Endothelial cell of umbilical vein (primary cell): Measurements from ENCODE around the gene MYMK. TPM values are rescaled to one million over a fixed set of nuclear protein-coding genes. Genes with fewer than 3 reads are reported as not detected.

ENCODE experiments used
- BruUV-seq: library from RNA; stranded (reverse); fragments of 400-500 nt; replicated peaks from 2 replicates; lab custom pipeline; 2021; lab: Mats Ljungman, UMichigan
- CTCF ChIA-PET: fragments of 300-600, 350-600 bp; sonication (Branson Sonifier 250); formaldehyde crosslinking; loops from one replicate; lab custom pipeline; 2021; ENCODE audit warnings: antibody characterized with exemption, inconsistent platforms; lab: Charles Lee
- POLR2A ChIA-PET: fragments of 300-600, 350-600 bp; sonication (Branson Sonifier 250); formaldehyde crosslinking; loops from one replicate; lab custom pipeline; 2021; ENCODE audit warnings: antibody characterized with exemption, inconsistent platforms; lab: Charles Lee
- DNase-seq: peaks from one replicate; pipeline ENCODE4 v3.0.0-alpha.2; 2011; ENCODE audit warnings: low read depth, low spot score
- FAIRE-seq: peaks from 2 replicates; lab custom pipeline; 2011; peaks lifted over from hg19 to GRCh38; lab: Jason Lieb, UNC
- H2AFZ ChIP-seq: 2 replicates; pipeline ENCODE4 v1.6.0; 2012; ENCODE audit warnings: low read depth, low read length, control low read depth, inconsistent platforms
- H3K27ac ChIP-seq: 2 replicates; pipeline ENCODE4 v1.5.1; 2011; ENCODE audit warnings: low read depth, mild to moderate bottlenecking, control low read depth, low read length, moderate library complexity; ENCODE audit not compliant: insufficient read depth
- H3K27me3 ChIP-seq, 2 experiments: 2 replicates each; pipeline versions ENCODE4 v1.6.0 to v1.6.1; 2011; ENCODE audit warnings: low read length in 2 of 2, mixed read lengths in 1 of 2; ENCODE audit not compliant: control insufficient read depth in 2 of 2, insufficient read depth in 2 of 2
- H3K36me3 ChIP-seq, 2 experiments: 2 replicates in 1 of 2; 3 replicates in 1 of 2; pipeline ENCODE4 v1.5.1; 2011; ENCODE audit warnings: low read length in 2 of 2, mild to moderate bottlenecking in 1 of 2, moderate library complexity in 1 of 2; ENCODE audit not compliant: control insufficient read depth in 2 of 2, insufficient read depth in 2 of 2; ENCODE audit errors: extremely low read depth in 1 of 2
- H3K4me1 ChIP-seq: 3 replicates; pipeline ENCODE4 v1.5.1; 2011; ENCODE audit warnings: mild to moderate bottlenecking, low read length; ENCODE audit not compliant: control insufficient read depth, insufficient read depth; ENCODE audit errors: extremely low read depth
- H3K4me2 ChIP-seq: 2 replicates; pipeline ENCODE4 v1.6.1; 2011; ENCODE audit warnings: low read length, control low read depth, mixed read lengths; ENCODE audit not compliant: insufficient read depth
- H3K4me3 ChIP-seq, 3 experiments: fragments of 200-600 bp in 1 of 3; sonication (generic), shearing (Covaris generic) in 1 of 3; replicated peaks in 1 of 3; 2 replicates each; pipeline ENCODE4 v1.5.1; 2011 to 2016; ENCODE audit warnings: control low read depth in 3 of 3, low read length in 3 of 3, mild to moderate bottlenecking in 2 of 3, inconsistent platforms in 1 of 3, low read depth in 1 of 3, moderate library complexity in 1 of 3; ENCODE audit not compliant: insufficient read depth in 1 of 3
- H3K79me2 ChIP-seq: 2 replicates; pipeline ENCODE4 v1.6.0; 2012; ENCODE audit warnings: low read length, inconsistent platforms; ENCODE audit not compliant: control insufficient read depth, insufficient read depth
- H3K9ac ChIP-seq: replicated peaks from 2 replicates; pipeline ENCODE3; 2011; ENCODE audit warnings: low read length, control low read depth; ENCODE audit not compliant: insufficient read depth; ENCODE audit errors: extremely low read depth
- H3K9me1 ChIP-seq: replicated peaks from 3 replicates; pipeline ENCODE4 v1.6.0; 2011; ENCODE audit warnings: mild to moderate bottlenecking, low read length; ENCODE audit not compliant: control insufficient read depth, insufficient read depth; ENCODE audit errors: extremely low read depth
- H3K9me3 ChIP-seq: replicated peaks from 2 replicates; pipeline ENCODE4 v1.5.1; 2012; ENCODE audit warnings: low read length, inconsistent platforms; ENCODE audit not compliant: control insufficient read depth, insufficient read depth
- H4K20me1 ChIP-seq: replicated peaks from 2 replicates; pipeline ENCODE3; 2011; ENCODE audit warnings: mild to moderate bottlenecking, low read length; ENCODE audit not compliant: control insufficient read depth, insufficient read depth; ENCODE audit errors: extremely low read depth
- CTCF ChIP-seq, 2 donors: IDR thresholded peaks; 1 replicate in 1 of 2; 2 replicates in 1 of 2; pipeline ENCODE4 v1.5.1; 2011; ENCODE audit warnings: low read length in 2 of 2, mild to moderate bottlenecking in 2 of 2, moderate library complexity in 2 of 2, control low read depth in 1 of 2, inconsistent platforms in 1 of 2, low read depth in 1 of 2; ENCODE audit not compliant: insufficient read depth in 1 of 2; ENCODE audit errors: extremely low read depth in 1 of 2
- FOS ChIP-seq: IDR thresholded peaks from 2 replicates; pipeline ENCODE4 v1.6.1; 2011; ENCODE audit warnings: mild to moderate bottlenecking, low read length, moderate library complexity, borderline replicate concordance; ENCODE audit not compliant: insufficient read depth
- GATA2 ChIP-seq: IDR thresholded peaks from 2 replicates; pipeline ENCODE4 v1.7.0; 2011; ENCODE audit warnings: low read depth, mild to moderate bottlenecking, moderate library complexity, mixed read lengths, low read length; ENCODE audit not compliant: insufficient read length, insufficient read depth
- JUN ChIP-seq: IDR thresholded peaks from 2 replicates; pipeline ENCODE4 v1.6.1; 2011; ENCODE audit warnings: borderline replicate concordance, low read depth; ENCODE audit not compliant: insufficient read length, insufficient read depth
- MYC ChIP-seq: IDR thresholded peaks from one replicate; pipeline ENCODE4 v1.6.1; 2011; ENCODE audit warnings: mild to moderate bottlenecking, low read depth, low read length
- POLR2AphosphoS5 ChIP-seq: IDR thresholded peaks from 2 replicates; pipeline ENCODE4 v1.6.1; 2012; ENCODE audit warnings: low read depth, mild to moderate bottlenecking, control low read depth, low read length, moderate library complexity; ENCODE audit not compliant: insufficient read depth
- dilution Hi-C: fragments of 300-500 bp; cut with MboI; formaldehyde crosslinking; loops from one replicate; pipeline ENCODE4 v1.15.0; 2019; ENCODE audit warnings: low sequenced_read_pairs; ENCODE audit not compliant: extremely low pct_ligation_motif_present
- intact Hi-C: fragments of 100-400 bp; cut with micrococcal nuclease; formaldehyde crosslinking; loops from one replicate; pipeline ENCODE4 v1.10.0; 2022
- polyA plus RNA-seq, 4 experiments: library from polyadenylated mRNA; depleted of rRNA in 3 of 4; stranded (reverse) in 3 of 4; unstranded in 1 of 4; fragments of >200 nt; gene quantifications; 2 replicates each; pipeline versions ENCODE4 v1.2.1 to v1.2.3, GENCODE V29; 2011 to 2012; ENCODE audit warnings: missing spikeins in 1 of 4
- total RNA-seq: library from RNA; stranded (reverse); gene quantifications from 2 replicates; pipeline ENCODE4 v1.2.3, GENCODE V29; 2021

MYMK gene
- total and polyA plus RNA-seq, 2 donors (not counting 3 experiments of a cell fraction or from before 2014, with no cell fraction given), result not detected

- DNase-seq (peak; percentile 26), FAIRE-seq (peak; percentile 81)
- H2AFZ ChIP-seq, result peak overlapping the region; percentile 24
- peaks cover 14% of the 10 kb centered on the region for H3K4me1 ChIP-seq
- H3K4me3 ChIP-seq, result no peak overlapping the region
- intact Hi-C loops (no loop called here), dilution Hi-C loops (no loop called here)
- no peaks in the 10 kb centered on the region for H3K9me3 ChIP-seq
- H3K27me3 ChIP-seq, result no peaks in the 10 kb centered on the region
- H3K9ac ChIP-seq, result no peak overlapping the region
- H3K27ac ChIP-seq, result peak overlapping the region; percentile 30
- ChIA-PET POLR2A (no interaction called here), CTCF (interaction anchor here (1.1 kb wide), 1 partner anchor 414 kb away, joined by 3 read pairs; no protein-coding TSS in a partner anchor)
- no peaks in the 10 kb centered on the region for H3K36me3 ChIP-seq
- no peaks in the 10 kb centered on the region for H3K79me2 ChIP-seq
- peak; percentile 30 for TF ChIP-seq JUN
- TF ChIP-seq FOS, result peak; percentile 81
- TF ChIP-seq POLR2AphosphoS5, result no peak
- peak; percentile 69 for TF ChIP-seq GATA2
- no TSS peak for BruUV-seq
- no peaks in the 10 kb centered on the region for H3K9me1 ChIP-seq
- peak overlapping the region; percentile 20 for H3K4me2 ChIP-seq
- H4K20me1 ChIP-seq, result no peaks in the 10 kb centered on the region
Measured at GRCh38 chr9:133558191-133559126, 33.7 kb upstream of the MYMK start.

DNA sequence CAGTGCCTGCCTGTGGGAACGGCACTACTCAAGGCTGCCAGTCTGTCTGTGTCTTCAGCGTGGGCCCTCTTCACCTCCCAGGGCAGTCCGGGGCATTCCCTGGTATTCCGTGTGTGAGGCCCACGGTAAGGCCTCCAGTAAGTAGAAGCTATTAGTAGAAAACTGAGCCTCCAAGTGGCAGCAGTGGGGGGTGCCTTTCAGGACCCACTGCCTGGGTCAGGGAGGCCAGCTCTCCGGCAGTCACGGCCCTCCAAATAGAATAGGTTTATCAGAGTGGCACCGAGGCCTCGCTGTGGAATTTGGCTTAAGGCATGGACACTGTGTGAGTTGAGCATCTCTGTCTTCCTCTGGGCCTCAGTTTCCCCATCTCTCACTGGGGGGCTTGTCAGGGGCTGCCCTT is 32.8 kb upstream of the MYMK start:
- no peak overlapping the region for H3K4me2 ChIP-seq
- CTCF ChIA-PET, result no interaction called here
- H3K9ac ChIP-seq, result no peak overlapping the region

More for the DNA sequence above, 32.8 kb upstream of the MYMK start:
- H3K27ac ChIP-seq, result no peak overlapping the region
- no TSS peak for BruUV-seq
- intact Hi-C loops, result no loop called here
- no peaks in the 10 kb centered on the region for H3K36me3 ChIP-seq
- H3K79me2 ChIP-seq, result no peaks in the 10 kb centered on the region
- DNase-seq (no peak), FAIRE-seq (no peak)
- peaks cover 14% of the 10 kb centered on the region for H3K4me1 ChIP-seq
- no peaks in the 10 kb centered on the region for H3K9me1 ChIP-seq
- POLR2A ChIA-PET, result no interaction called here
- H2AFZ ChIP-seq, result no peak overlapping the region
- no peak overlapping the region for H3K4me3 ChIP-seq
- H3K27me3 ChIP-seq, result no peaks in the 10 kb centered on the region
- no peak for TF ChIP-seq JUN
- no peak for TF ChIP-seq CTCF (IDR thresholded peaks at IDR 0.05; ENCODE audit: extremely low read depth in 1 of 2, insufficient read depth in 1 of 2, low read depth in 1 of 2, low read length in 2 of 2)
- TF ChIP-seq MYC, result no peak
- no peaks in the 10 kb centered on the region for H3K9me3 ChIP-seq
- H4K20me1 ChIP-seq, result no peaks in the 10 kb centered on the region
- dilution Hi-C loops, result no loop called here
